DMS153 treated with DMSO at 0.1 percent for 48 hours (cell line): ENCODE measurements around the gene DMBX1.

Experiments used
- DNase-seq: peaks from one replicate; lab custom pipeline; 2025; ENCODE audit not compliant: unreplicated experiment; lab: John Stamatoyannopoulos, UW

The DMBX1 gene

GRCh38 chr1:46458846-46459245, 30.8 kb upstream of the DMBX1 start:
- no peak for DNase-seq

- no peak for DNase-seq
Measured at GRCh38 chr1:46459315-46459714, 30.3 kb upstream of the DMBX1 start.

- DNase-seq = no peak
Measured at GRCh38 chr1:46461017-46461808, 28.4 kb upstream of the DMBX1 start.

GRCh38 chr1:46461809-46462448, 27.7 kb upstream of the DMBX1 start:
- DNase-seq = no peak

GRCh38 chr1:46464013-46464548, 25.6 kb upstream of the DMBX1 start:
- DNase-seq = no peak

GRCh38 chr1:46464915-46465314, 24.7 kb upstream of the DMBX1 start:
- DNase-seq = no peak

GRCh38 chr1:46465981-46466476, 23.6 kb upstream of the DMBX1 start:
- no peak for DNase-seq

- DNase-seq = peak; percentile 38
Measured at GRCh38 chr1:46466477-46467182, 23.0 kb upstream of the DMBX1 start.

GRCh38 chr1:46467183-46467504, 22.5 kb upstream of the DMBX1 start:
- no peak for DNase-seq

GRCh38 chr1:46469881-46470280, 19.8 kb upstream of the DMBX1 start:
- DNase-seq = no peak

GRCh38 chr1:46471848-46472492, 17.7 kb upstream of the DMBX1 start:
- no peak for DNase-seq

- DNase-seq = no peak
Measured at GRCh38 chr1:46472498-46473181, 17.0 kb upstream of the DMBX1 start.

- DNase-seq = no peak
Measured at GRCh38 chr1:46473991-46474390, 15.6 kb upstream of the DMBX1 start.

- DNase-seq = no peak
Measured at GRCh38 chr1:46474570-46474969, 15.1 kb upstream of the DMBX1 start.

GRCh38 chr1:46476673-46477072, 13.0 kb upstream of the DMBX1 start:
- no peak for DNase-seq

- peak; percentile 88 for DNase-seq
Measured at GRCh38 chr1:46477153-46477929, 12.3 kb upstream of the DMBX1 start.

- DNase-seq = no peak
Measured at GRCh38 chr1:46478721-46479485, 10.7 kb upstream of the DMBX1 start.

- DNase-seq = no peak
Measured at GRCh38 chr1:46479744-46480350, 9.8 kb upstream of the DMBX1 start.
